Measurements from ENCODE around the gene TRNP1. TPM values are rescaled to one million over a fixed set of nuclear protein-coding genes. Genes with fewer than 3 reads are reported as not detected.

Gene TRNP1
- total RNA-seq, 1 donor from 2014 or later, result 0.07 TPM

DNA sequence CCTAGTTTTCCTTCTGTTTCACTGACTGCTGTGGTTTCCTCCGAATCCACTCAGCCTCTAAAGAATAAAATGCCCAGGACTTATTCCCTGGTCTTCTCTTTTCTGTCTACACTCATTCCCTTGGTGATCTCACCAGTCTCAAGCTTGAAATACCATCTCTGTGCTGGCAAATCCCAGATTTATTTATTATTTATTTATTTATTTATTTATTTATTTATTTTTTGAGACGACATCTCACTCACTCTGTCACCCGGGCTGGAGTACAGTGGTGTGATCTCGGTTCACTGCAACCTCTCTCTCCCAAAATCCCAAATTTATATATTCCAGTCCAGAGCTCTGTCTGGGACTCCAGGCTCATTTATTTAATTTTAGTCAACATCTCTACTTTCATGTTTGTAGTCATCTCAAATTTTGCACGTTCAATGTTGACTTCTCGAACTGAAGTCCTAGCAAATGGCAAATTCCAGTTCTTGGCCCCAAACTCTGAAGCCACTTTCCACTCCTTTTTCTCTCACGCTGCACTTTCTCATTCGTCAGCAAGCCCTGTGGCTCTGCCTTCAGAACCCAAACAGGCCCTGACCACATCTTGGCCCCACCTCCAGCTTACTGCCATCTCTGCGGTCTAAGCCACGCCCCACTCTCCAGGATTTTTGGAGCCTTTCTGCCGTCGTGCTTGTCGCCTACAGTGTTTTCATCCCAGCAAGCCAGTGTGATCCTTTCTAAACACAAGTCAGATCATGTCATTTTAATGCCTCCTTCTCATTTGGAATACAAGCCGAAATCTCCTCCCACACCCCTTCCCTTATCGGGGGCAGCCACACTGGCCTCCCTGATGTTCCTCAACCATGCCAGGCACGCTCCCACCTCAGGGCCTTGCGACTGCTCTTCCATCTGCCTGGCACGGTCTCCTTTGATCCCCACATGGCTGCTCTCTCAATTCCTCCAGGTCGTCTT lies 33.4 kb downstream of the TRNP1 start:
- intact Hi-C loops (cut with micrococcal nuclease), result no loop called here

DNA sequence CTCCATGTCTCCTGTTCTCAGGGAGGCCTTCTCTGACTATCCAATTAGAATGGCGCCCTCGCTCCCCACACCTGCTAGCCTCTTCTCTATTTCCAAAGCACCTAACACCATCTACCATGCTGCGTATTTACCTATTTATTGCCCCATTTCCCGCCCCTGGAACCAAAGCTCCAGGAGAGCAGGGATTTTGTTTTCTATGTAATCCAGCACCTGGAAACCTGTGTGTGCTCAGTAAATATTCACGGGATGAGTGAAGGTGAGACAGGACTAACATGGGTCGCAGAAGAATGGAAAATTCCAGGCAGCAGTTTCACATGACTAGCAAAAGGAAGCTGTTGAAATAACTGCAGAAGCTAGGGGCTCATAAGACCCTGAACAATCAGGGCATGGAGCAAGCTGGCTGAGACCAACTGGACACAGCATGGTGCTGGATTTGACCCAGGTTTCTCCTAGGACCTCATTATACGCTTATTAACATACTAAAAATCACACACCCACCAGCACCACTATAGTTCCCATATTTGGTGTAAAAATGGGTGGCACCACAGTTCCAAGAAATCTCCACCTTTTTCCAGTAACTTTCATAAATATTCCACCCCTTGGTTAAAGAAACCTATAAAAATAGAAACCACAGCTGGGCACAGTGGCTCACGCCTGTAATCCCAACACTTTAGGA lies 34.2 kb downstream of the TRNP1 start:
- intact Hi-C loops (cut with micrococcal nuclease), result no loop called here

DNA sequence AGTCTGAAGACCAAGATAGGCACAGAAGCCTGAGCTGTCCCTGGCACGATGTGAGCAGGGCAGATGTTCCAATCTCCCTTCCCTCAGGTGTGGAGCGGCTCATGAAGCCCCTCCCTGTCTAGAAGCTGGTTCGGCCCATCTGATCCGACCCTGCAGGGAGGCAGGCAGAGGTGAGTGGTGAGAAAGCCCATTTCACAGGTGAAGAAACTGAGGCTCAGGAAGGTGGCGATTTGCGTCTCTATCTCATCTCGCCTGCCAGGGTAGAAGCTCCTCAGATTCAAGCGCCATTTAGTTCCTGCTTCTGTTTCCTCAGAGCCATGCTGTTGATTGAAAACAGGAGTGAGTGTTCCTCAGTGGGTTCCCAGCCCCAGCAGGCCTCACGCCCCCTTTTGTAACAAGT lies 36.0 kb downstream of the TRNP1 start:
- intact Hi-C loops (cut with micrococcal nuclease), result no loop called here

DNA sequence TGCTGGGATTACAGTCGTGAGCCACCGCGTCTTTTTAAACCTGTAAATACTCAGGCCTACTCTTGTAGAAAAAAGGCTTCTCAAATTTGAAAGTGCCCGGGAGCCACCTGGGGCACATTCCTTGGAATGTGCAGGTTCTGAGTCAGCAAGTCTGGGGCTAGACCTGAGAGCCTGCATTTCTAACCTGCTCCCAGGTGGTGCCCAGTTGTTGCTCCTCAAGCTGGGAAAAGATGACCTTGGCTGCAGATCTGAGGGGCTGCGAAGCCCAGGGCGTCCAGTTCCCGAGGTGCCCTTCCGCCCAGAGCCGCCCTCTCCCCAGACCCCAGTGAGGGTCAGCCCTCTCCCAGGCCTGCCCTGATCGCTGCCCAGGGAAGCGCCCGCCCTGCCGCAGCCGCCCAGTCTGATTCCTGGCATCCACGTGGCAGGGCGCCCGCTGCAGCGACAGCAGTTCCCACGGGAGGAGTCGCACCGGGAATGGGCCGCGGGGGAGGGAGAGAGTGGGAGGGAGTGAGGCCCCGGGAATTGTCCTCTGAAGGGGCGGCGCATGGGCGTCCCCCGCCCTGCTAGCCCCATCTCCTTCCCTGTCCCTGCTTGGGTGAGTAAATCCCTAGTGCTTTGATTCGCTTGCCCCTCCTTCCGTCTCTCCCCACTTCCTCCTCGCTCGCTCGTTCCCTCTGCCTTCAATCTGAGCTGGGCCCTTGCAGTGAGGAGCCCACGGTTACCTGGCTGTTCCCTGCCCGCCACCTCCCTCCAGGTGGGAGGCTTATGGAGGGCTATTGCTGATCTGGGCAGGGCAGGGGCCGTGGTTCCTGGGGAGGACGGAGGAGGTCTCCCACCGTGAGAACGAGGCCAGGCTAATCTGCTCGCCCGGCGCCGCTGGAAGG lies 38.0 kb downstream of the TRNP1 start:
- intact Hi-C loops (cut with micrococcal nuclease), result no loop called here

DNA sequence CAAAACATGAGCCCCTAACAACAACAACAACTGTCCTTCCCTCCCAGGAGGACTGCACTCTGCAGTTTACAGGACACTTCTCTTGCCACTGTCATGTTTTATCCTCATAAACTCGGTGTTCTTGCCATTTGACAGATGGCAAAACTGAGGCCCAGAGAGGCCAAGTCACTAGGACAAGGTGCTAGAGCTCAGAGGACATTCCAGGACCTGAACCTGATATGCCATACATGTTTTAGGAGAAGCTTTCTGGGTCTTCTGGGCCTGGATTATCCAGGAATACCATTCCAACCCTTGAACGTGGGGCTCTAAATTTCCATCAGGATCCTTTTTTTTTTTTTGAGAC lies 38.6 kb downstream of the TRNP1 start:
- intact Hi-C loops (cut with micrococcal nuclease), result no loop called here

DNA sequence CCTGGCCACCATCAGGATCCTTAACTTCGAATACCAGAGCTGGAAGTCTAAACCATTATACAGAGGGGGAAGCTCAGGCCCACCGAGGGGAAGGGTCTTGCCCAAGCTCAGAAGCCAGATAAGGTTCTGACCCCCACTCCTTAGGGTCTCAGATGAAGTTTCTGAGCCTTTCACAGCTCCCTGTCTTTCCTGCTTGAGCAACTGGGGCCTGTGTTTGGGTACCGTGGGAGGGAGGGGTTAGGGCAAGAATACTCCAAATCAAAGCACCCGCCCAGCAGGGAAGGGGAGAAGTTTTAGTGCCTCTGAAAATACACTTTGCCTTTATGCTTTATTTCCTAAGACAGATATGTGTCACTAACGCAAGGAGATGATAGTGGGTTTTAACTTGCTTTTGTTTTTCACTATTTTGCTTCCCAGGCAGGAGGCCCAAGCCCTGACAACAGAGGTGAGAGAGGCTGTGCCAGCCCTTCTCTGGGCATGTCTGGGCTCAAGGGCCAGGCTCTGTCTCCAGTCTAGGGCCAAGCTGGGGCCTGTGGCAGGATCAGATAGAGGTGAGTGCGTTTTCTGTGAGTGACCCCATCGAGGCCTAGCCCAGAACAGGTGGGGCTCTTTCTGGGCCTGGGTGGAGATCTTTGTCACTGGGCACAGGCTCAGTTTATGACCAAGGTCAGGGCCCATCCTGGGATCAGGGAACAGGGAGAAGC lies 39.7 kb downstream of the TRNP1 start:
- intact Hi-C loops (cut with micrococcal nuclease), result no loop called here

DNA sequence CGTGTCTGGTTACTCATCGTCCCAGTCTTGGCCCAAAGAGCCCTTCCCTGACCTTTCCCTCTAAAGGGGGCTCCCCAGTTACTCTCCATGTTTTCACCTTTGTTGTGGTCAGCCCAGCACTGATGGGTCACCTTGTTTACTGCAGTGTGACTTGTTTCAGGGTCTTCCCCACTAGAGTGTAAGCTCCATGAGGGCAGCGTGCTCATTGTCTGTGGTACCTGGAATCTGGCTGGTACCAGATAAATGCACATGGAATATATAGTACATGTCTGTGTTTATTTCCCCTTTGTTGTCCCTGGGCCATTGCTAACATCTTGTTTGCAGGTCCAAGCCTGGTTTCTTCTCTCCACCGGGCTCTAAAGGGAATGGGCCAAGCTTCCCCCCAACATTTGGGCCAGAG lies 41.9 kb downstream of the TRNP1 start:
- intact Hi-C loops (cut with micrococcal nuclease), result no loop called here

DNA sequence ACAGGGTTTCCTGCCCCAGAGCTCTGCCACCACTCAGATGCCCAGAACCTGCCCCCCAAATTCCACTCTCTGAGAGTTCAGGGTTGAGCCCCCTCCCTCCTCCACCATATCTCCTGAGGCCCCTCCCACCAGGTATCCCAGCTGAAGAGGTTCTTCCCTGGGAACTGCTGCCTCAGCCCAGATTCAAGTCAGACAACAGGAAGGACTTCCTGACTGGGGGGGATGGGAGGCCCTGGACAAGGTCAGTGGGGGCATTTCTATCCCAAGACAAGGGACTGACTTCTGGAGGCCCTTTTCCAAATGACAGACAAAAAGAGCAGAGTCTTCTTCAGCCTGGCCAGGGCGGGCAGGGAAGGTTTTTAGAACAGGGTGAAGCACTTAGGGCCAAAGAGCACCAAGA lies 43.2 kb downstream of the TRNP1 start:
- intact Hi-C loops (cut with micrococcal nuclease), result no loop called here

DNA sequence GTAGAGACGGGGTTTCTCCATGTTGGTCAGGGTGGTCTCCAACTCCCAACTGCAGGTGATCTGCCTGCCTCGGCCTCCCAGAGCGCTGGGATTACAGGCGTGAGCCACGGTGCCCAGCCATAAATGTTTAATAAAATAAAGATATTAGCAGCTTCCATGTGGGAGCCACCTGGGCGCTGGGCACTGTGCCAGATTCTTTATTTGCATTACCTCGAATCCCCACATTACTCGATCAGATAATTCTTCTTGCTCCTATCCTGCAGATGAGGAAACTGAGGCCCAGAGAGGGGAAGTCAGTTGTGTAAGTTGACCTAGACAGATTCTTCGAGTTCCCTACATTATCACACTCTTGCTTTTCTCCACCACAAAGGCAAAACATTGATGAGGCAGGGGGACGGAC lies 44.0 kb downstream of the TRNP1 start:
- intact Hi-C loops (cut with micrococcal nuclease), result no loop called here

DNA sequence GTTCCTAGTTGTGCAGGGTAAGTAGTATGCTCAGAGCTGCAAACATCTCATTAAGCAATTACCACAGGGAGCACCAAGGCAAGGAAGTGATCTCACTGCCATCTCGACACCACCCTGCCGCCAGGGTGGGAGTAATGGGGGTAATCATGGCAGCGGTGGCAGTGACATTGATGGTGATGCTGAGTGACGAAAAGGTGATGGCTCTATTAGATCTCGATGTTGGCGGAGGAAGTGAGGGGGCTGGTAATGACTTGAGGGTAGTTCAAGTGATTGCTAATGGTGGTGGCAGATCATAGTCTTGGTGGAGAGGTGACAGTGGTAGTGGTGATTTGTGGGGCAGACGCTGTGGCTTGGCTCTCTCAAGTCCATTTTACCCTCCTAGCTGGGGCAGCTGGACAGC lies 44.5 kb downstream of the TRNP1 start:
- intact Hi-C loops (cut with micrococcal nuclease), result no loop called here

DNA sequence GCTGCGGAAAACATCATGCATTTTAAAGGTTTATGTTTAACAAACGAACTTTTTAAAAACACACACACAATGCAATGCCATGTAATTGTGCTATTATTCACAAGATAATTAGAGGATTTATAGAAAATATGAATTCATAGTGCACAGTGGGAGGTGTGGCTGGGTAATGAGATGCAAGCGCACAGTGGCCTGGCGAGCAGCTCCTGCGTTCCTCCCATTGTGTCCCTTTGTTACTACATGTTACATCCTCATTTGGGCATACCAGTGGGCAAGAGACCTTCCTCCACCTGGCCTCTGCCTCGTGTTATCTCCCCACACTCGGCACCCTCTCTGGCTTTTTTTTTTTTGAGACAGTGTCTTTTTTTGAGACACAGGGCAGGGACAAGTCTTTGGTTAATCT lies 49.2 kb downstream of the TRNP1 start:
- intact Hi-C loops (cut with micrococcal nuclease), result no loop called here

DNA sequence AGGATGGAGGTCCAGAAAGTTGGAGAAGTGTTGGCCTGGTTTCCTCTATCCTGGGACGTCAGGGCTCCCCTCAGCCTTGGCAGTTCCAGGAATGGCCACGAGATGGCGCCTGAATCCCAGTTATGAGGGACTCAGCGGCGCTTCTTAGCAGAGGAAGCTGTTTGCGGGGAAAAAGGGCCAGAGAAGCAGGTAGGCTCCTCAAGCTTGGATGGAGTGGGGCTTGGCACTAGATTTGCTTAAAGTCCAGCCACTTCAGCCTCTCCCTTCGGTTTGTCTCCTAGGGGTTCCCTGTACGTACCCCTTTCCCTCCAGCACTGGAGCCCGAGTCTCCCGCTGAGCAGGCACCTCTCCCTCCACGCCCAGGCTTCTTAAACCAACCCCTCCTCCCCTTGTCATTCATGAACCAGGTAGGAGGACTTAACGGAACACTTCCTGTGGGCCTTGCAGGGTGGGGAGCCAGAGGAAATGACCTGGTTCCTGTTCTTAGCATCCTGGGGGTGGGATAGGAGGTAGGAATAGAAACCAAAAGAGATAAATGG lies 51.2 kb downstream of the TRNP1 start:
- intact Hi-C loops (cut with micrococcal nuclease), result loop anchor here (1.0 to 2.0 kb wide), 3 partner anchors 53 to 350 kb away; no protein-coding TSS in a partner anchor

DNA sequence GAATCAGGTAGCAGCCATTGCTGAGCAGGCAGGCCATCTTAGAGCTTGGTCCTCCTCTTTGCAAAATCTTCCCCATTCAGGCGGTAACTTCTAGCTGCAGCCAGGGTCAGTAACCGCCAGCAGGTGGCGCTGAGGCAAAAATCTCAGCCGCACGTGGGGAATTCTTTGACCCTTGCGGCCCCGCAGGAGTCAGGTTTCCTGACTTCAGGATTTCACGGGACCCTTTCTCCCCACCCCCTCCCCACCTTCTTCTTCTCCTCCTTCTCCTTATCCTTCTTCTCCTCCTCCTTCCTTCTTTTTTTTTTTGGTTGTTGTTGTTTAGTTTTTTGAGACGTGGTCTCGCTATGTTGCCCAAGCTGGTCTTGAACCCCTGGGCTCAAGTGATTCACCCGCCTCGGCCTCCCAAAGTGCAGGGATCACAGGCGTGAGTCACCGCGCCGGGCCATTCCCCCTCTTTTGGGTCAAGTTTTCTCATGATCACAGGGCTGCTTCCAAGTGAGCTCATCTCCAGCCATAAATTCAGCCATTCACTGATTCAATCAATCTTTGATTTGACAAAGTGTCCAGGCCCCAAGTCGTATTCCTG lies 52.6 kb downstream of the TRNP1 start:
- intact Hi-C loops (cut with micrococcal nuclease), result loop anchor here (1.0 to 2.0 kb wide), 2 partner anchors 238 to 349 kb away; no protein-coding TSS in a partner anchor

DNA sequence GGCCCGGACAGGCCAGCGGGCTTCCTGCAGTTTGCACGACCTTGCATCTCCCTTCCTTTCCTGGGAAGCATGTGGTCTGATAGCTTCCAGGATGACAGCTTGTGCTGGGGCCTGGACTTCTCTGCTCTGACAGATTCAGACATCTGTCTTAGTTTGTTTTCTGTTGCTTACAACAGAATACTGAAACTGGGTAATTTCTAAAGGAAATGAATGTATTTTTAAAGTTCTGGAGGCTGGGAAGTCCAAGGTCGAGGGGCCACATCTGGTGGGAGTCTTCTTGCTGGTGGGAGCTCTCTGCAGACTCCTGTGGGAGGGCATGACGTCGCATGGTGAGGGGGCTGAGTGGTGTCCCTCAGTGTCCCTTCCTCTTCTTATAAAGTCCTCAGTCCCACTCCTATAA lies 54.4 kb downstream of the TRNP1 start:
- intact Hi-C loops (cut with micrococcal nuclease), result no loop called here

DNA sequence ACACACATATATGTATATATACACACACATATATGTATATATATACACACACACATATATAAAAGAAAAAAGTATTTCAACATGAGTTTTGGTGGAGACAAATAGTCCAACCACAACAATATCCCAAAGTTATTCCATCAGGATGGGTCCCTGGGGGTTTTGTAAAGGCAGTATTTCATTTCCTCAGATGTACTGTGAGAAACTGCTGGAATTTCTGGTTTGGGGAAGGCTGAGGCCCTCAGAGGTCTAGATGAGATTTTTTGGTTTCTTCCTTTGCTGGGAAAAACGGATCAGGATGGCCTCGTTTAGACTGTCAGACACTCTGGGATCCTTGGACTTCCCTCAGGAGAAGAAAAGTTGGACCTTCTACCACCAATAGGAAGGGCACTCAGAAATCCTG lies 55.6 kb downstream of the TRNP1 start:
- intact Hi-C loops (cut with micrococcal nuclease), result no loop called here

DNA sequence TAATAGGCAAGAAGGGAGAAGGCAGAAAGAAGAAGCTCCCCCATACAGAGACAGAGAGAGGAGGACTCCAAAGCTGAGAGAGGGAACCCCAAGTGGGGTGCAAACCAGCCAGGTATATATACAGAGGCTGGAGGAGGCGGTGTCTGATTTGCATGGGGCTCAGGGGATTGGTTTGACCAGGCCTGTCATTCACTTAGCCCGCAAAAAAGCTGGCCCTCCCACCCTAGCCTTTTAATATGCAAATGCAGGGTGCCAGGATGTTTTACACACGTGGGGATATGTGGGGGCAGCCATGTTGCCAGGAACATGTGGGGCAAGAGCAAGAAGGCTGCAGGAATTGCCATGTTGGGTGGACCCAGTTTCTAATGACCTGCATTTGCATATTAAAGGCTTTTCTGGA lies 56.1 kb downstream of the TRNP1 start:
- intact Hi-C loops (cut with micrococcal nuclease), result no loop called here
